GM18519 (cell line): ENCODE measurements around the gene TRIM3.
A peak's percentile ranks its signal among the peaks of the same experiment; 100 is the strongest.

ENCODE experiments used
- ATAC-seq: cut with Tn5 transposase; IDR thresholded peaks from one replicate; pipeline ENCODE4 v1.9.1; 2021; ENCODE audit warnings: mild to moderate bottlenecking, moderate library complexity; ENCODE audit not compliant: unreplicated experiment, low FRiP score

Gene TRIM3

DNA sequence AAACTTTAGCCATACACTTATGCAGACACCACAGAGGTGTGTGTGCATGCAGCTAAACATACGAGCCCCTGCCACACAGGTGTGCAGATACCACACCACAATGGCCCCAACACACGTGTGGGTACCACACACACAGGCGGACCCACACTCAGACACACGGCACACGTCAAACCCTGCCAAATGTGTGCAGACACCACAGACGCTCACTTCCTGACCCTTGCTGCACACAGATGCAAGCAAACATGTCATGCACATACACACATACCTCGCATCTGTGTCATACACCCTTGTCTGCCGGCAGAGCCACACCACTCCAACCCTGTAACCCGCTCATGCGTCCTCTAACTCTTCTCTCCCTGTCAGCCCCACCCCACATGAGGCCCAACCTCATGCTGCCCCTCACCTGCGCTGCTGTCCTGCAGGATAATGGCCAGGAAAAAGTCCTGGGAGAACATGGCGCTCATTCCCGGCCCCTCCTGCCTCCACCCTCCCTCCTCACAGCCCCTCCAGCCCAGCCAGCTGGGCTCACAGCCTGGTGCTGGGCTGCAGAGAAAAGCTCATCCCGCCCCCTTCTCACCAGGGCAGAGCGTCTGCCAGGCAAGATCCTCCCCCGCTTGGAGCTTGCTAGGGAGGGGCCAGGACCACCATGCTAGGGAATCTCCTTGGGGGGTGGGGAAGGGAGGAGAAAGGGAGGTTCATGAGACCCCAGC is 69.2 kb downstream of the TRIM3 start:
- ATAC-seq: no peak

DNA sequence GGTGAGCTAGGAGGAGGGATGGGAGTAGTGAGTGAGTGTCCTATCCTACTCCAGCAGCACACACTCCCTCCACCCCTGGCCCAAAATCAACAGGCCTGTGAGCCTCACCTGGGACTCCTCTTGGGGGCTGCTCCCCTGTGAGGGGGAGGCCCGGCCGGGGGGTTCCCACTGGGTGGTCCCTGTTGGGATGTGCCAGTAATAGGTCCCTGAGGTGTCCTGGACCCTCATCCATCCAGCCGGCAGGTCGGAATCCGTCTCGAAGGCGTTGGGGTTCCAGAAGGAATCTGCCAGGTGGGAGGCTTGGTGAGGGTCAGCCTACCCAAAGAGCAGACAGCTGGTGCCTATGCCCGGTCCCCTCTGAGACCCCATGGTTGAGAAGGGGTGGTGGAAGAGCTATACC is 70.2 kb downstream of the TRIM3 start:
- no peak for ATAC-seq

DNA sequence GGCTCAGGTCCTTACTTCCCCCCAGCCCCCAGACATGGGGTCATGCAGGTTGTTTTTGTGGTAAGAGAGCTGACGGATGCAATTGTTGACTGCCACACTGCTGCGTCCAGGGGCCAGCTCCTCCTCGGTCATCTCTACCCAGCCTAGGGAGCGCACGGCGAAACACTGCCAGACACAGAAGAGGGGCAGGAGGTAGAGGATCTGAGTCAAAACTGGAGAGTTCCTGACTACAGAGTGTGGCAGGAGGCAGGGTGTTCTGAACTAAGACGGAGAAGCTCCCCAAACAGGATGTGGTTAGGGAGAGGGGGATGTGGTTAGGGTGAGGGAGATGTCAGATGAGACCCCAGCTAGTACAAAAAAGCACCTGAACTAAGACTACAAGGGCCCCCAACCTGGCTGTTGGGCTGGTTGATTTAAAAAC is 71.2 kb downstream of the TRIM3 start:
- ATAC-seq: peak; percentile 95

DNA sequence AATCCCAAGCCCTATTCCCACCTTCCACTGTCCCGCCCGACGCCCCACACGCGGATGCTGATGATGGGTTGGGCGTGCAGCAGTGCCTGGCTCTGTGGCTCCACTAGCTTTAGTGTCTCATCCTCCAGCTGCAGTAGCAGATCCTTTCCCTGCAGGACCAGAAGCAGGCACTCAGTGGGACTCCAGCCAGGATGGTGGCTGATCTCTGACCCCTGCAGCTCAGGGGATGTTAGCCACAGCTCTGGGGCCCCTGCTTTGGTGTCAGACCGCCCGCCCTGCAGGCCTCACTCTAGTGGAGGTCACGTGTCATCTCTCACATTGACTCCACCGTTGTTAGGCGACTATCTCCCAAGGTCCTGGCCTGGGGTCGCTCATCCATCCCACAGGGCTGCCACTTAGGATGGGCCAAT is 71.7 kb downstream of the TRIM3 start:
- no peak for ATAC-seq

DNA sequence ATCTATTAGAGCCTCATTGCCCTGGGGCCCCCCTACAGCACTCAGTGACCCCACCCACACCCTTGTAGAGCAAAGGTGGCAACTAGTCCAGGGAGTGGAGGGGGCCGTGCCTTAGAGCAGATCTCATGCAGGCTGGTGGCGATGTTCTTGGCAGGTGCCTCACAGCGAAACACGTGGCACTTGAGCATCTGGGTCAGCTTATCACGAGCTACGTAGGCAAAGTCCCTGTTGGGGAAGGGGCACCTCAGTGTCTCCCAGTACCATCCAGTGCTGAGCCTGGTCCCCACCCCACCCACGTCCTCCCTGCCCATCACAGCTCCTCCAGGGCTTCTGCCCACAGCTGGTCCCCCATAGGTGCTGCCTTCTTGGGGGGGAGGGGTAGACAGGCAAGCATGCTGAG is 72.3 kb downstream of the TRIM3 start:
- ATAC-seq: no peak

DNA sequence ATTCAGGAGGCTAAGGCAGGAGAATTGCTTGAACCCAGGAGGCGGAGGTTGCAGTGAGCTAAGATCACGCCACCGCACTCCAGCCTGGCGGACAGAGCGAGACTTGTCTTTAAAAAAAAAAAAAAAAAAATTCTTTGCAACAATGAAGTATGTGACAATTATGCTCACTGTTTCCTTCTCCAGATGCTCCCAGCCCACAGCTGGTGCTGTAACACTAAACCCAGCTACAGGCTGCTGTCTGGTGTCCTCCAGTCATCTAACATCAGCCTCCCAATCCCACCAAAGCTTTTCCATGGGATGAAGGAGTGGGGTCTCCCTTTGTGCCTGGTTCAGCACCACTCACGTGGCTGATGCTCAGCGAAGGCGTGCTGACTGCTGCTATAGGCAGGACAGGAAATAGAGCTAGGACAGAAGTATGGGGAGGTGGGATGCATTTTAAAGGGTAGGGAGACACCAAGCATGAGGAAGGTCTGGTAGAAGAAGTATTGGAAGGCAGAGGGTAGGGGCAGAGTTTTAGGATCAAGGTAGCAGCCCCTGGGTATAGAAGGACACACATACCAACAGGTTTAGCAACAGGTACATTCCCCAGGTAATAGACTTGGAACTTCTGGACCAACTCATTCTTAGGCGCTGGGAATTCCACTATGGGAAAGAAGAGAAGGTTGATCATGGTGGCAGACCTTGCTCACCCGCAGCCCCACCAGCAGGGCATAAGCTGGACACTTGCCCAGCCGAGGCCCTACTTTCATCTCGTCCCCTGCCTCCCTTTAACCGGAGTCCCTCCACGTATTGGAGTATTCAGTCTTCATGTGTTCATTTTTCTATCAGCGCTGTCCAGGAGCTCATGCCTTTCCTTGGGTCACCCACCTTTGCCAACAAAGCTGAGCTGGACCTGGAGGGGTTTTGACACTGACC is 73.1 kb downstream of the TRIM3 start:
- no peak for ATAC-seq
